ENCODE data around the gene ASCC3. TPM values are rescaled to one million over a fixed set of nuclear protein-coding genes. Genes with fewer than 3 reads are reported as not detected.

Gene ASCC3
- total and polyA plus RNA-seq, 7 donors = 6.0 to 27.1 (median 22.4) TPM

DNA sequence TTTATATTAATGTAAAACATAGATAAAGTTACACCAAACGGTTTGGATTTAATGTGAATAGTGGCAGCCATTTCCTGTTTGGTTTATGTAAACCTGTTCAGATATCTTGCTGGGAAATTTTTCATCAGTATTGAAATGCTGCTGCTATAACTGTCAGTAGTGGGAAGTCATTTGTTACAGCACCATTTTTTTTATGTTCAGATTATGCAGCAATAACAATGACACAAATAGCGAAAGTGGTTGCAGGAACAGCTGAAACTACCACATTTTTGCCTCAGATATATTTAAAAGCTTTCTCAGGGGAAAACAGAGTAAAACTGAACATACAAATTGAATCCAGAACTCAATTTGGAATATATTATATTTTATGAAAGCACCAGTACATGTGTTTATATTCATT lies 287.6 kb downstream of the ASCC3 start:
- TF ChIP-seq POLR2AphosphoS5 (IDR thresholded peaks at IDR 0.05) (no peak), EP300 (IDR thresholded peaks at IDR 0.05) (no peak), POLR2A (IDR thresholded peaks at IDR 0.05) (no peak)
- TF ChIP-seq, protein P1, sequence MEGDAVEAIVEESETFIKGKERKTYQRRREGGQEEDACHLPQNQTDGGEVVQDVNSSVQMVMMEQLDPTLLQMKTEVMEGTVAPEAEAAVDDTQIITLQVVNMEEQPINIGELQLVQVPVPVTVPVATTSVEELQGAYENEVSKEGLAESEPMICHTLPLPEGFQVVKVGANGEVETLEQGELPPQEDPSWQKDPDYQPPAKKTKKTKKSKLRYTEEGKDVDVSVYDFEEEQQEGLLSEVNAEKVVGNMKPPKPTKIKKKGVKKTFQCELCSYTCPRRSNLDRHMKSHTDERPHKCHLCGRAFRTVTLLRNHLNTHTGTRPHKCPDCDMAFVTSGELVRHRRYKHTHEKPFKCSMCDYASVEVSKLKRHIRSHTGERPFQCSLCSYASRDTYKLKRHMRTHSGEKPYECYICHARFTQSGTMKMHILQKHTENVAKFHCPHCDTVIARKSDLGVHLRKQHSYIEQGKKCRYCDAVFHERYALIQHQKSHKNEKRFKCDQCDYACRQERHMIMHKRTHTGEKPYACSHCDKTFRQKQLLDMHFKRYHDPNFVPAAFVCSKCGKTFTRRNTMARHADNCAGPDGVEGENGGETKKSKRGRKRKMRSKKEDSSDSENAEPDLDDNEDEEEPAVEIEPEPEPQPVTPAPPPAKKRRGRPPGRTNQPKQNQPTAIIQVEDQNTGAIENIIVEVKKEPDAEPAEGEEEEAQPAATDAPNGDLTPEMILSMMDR (IDR thresholded peaks at IDR 0.05) = no peak
- no peaks in the 10 kb centered on the region for H3K9me3 ChIP-seq
- H3K4me3 ChIP-seq = no peak overlapping the region
- intact Hi-C loops (cut with DNase I) = no loop called here
- H3K27ac ChIP-seq = no peak overlapping the region
- no peaks in the 10 kb centered on the region for H3K27me3 ChIP-seq
- DNase-seq = no peak
- no peaks in the 10 kb centered on the region for H3K4me1 ChIP-seq
- WGBS, 2 donors = 35 to 46% methylated on average over 2 of the region's 2 CpGs
- H3K36me3 ChIP-seq = peaks cover 0 to 18% (median 2%) of the 10 kb centered on the region in 4 donors

DNA sequence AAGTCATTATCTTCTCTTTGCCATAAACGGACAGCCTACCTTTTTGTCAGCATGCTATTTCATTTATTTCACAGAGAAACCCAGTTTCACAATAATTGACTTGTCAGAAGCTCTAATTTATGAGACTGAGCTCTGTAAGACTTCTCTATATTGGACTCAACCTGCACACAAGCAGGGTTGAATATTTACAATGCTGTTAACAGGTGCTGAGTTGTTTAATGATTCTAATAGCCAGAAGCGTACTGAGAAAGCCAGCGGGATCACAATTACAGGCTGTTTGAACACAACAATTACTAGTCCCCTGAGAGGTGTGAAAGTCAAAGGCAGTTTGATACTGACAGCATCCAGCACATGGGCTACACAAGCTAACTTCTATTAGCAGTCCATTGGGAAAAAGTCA lies 288.2 kb downstream of the ASCC3 start:
- intact Hi-C loops (cut with DNase I) = no loop called here
- H3K27ac ChIP-seq = no peak overlapping the region
- no peaks in the 10 kb centered on the region for H3K4me1 ChIP-seq
- no peaks in the 10 kb centered on the region for H3K9me3 ChIP-seq
- no peaks in the 10 kb centered on the region for H3K27me3 ChIP-seq
- H3K36me3 ChIP-seq = peaks cover 0 to 24% (median 5%) of the 10 kb centered on the region in 4 donors
- no peak overlapping the region for H3K4me3 ChIP-seq
- DNase-seq = no peak
- TF ChIP-seq EP300 (IDR thresholded peaks at IDR 0.05) (no peak), POLR2A (IDR thresholded peaks at IDR 0.05) (no peak), POLR2AphosphoS5 (IDR thresholded peaks at IDR 0.05) (no peak)
- TF ChIP-seq, protein P1 (IDR thresholded peaks at IDR 0.05) = no peak
- 59 to 73% methylated on average over 3 of the region's 3 CpGs for WGBS, 2 donors

DNA sequence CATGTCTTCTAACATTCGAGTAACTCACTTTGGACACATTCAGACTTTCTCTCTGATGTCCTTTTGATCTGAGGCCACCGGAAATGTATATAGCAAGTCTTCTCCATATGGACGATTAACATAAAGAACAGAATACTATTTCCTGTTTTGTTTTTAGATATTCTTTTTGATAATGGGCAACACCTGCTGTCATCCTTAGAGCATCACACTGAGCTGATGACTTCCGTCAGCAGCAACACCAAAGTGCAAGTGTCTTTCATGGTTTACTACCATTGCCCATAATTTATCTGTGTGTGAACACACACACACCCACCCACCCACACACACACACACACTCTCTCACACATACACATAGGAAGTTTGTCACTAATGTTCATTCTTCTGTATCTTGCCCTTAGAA lies 303.7 kb downstream of the ASCC3 start:
- Histone ChIP-seq H3K4me3 (no peak overlapping the region), H3K27me3 (no peaks in the 10 kb centered on the region), H3K9me3 (no peaks in the 10 kb centered on the region), H3K36me3 (peaks cover 0 to under 1% (median 0%) of the 10 kb centered on the region in 4 donors), H3K4me1 (no peaks in the 10 kb centered on the region), H3K27ac (no peak overlapping the region)
- intact Hi-C loops (cut with DNase I) = no loop called here
- DNase-seq = no peak
- 81 to 90% methylated on average over 4 of the region's 4 CpGs for WGBS, 2 donors
- TF ChIP-seq POLR2AphosphoS5 (IDR thresholded peaks at IDR 0.05) (no peak), POLR2A (IDR thresholded peaks at IDR 0.05) (no peak)

DNA sequence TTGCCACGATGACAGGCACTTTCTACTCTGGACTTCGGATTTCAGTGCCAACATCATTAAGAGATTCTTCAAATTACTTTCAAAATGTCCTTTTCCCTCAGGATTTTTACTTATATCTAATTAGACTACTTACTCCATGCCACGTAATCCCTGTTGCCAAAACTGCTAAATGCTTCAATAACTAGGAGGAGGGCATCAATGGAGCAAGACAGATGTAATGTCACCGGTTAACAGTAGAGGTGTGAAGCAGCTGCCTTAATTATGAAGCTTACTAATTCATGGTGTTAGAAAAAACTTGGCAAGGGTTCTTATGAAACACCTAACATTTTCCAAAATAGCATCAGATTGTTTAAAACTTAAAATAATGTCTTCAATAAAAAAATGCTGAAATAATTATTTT lies 305.2 kb downstream of the ASCC3 start:
- H3K36me3 ChIP-seq = peaks cover 0 to 9% (median 0%) of the 10 kb centered on the region in 4 donors
- no peak overlapping the region for H3K27ac ChIP-seq
- 93 to 97% methylated on average over 4 of the region's 4 CpGs for WGBS, 2 donors
- TF ChIP-seq POLR2AphosphoS5 (IDR thresholded peaks at IDR 0.05) (no peak), POLR2A (IDR thresholded peaks at IDR 0.05) (no peak), EP300 (IDR thresholded peaks at IDR 0.05) (no peak)
- TF ChIP-seq, protein P1 (IDR thresholded peaks at IDR 0.05) = no peak
- intact Hi-C loops (cut with DNase I) = no loop called here
- H3K4me1 ChIP-seq = no peaks in the 10 kb centered on the region
- no peaks in the 10 kb centered on the region for H3K27me3 ChIP-seq
- no peak overlapping the region for H3K4me3 ChIP-seq
- DNase-seq = no peak
- H3K9me3 ChIP-seq = no peaks in the 10 kb centered on the region

DNA sequence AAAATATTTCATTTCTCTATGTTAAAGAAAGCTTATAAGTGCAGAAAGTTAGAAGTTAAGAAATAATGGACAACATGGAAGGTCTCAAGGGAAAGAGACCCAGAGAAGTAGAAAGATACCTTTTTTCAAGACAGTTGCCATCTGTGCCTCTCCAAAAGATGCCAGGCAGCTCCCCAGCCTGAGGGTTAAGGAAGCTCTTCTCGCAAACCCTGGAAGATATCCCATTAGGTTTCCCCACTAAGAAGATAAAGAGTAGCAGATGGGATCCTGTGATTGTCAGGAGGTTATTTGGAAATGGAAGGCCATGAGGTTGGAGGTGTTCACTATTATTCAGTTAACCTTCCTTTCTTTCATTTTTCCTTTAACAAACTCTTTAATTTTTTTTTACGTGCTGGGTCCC lies 306.3 kb downstream of the ASCC3 start:
- H3K36me3 ChIP-seq = peaks cover 0 to 14% (median 0%) of the 10 kb centered on the region in 4 donors
- DNase-seq = no peak
- H3K4me1 ChIP-seq = no peaks in the 10 kb centered on the region
- H3K27ac ChIP-seq = no peak overlapping the region
- no peaks in the 10 kb centered on the region for H3K27me3 ChIP-seq
- WGBS, 2 donors = 98% methylated on average over 2 of the region's 2 CpGs
- H3K4me3 ChIP-seq = no peak overlapping the region
- TF ChIP-seq EP300 (IDR thresholded peaks at IDR 0.05) (no peak), POLR2A (IDR thresholded peaks at IDR 0.05) (no peak), POLR2AphosphoS5 (IDR thresholded peaks at IDR 0.05) (no peak)
- TF ChIP-seq, protein P1 (IDR thresholded peaks at IDR 0.05) = no peak
- H3K9me3 ChIP-seq = no peaks in the 10 kb centered on the region
- intact Hi-C loops (cut with DNase I) = no loop called here
